Esophagus muscularis mucosa (tissue), 4 donors: Measurements from ENCODE around the gene SLF2.

Source experiments
- CTCF ChIP-seq, 3 experiments: fragments of 200-600 bp in 2 of 3; fragments of 450-650 bp in 1 of 3; sonication (generic) in 2 of 3; IDR thresholded peaks; one replicate each; pipeline ENCODE4 v1.5.1; 2017 to 2019; ENCODE audit warnings: antibody characterized with exemption in 3 of 3, mild to moderate bottlenecking in 2 of 3, moderate library complexity in 1 of 3
- EP300 ChIP-seq: sonication (generic); formaldehyde crosslinking; IDR thresholded peaks from one replicate; pipeline ENCODE4 v1.6.1; 2017; ENCODE audit warnings: antibody characterized with exemption
- POLR2AphosphoS5 ChIP-seq, 2 donors: sonication (generic); formaldehyde crosslinking; IDR thresholded peaks; one replicate each; pipeline ENCODE4 v1.6.1; 2017; ENCODE audit warnings: antibody characterized with exemption in 2 of 2

- TF ChIP-seq CTCF (IDR thresholded peaks at IDR 0.05): no peak
- TF ChIP-seq EP300: no peak
- TF ChIP-seq POLR2AphosphoS5 (IDR thresholded peaks at IDR 0.05): no peak
Measured at GRCh38 chr10:100873146-100873826, 39.5 kb upstream of the SLF2 start.
